Activated CD4-positive, alpha-beta T cell treated with anti-CD3 and anti-CD28 coated beads, Interleukin-2, Interleukin-4, amounts not matched to agents 100 ng/mL and 50 ng/mL, durations not matched to agents 16 hours and 8 hours (primary cell): ENCODE results near the gene TBL1X.
"Not testable (repeated sequence)": the region's sequence is repeated elsewhere in the genome, so short reads cannot be mapped to it uniquely, and the experiment has no call there.

Source experiments
- DNase-seq: peaks from one replicate; pipeline ENCODE4 v3.0.0-alpha.2; 2020; ENCODE audit warnings: low spot score

The TBL1X gene

DNA sequence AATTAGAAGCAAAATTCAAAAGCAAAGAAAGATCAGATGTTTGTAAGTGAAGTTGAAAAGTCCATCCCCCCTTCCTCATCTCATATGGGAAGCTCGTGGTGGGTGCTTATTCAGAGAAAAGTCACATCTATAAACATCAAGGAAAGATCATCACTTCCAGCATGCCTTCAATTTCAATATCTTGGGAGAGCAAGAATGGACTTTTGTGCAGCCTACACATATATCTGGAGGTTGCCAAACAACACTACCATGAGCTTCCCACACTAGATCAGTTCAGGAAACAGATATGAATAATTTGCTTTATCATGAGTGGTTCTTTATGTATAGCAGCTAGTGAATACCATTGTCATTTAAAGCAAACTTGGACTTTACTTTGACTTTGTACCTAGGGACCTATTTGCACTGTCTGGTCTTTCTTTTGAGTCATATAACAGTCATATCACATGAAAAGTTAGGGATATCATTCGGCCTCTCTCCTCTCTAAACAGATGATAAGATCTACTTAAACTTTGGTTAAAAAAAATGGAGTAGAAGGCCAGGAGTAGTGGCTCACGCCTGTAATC is 5.6 kb upstream of the TBL1X start:
- DNase-seq = no peak

- DNase-seq = no peak
These were observed 3.8 kb upstream of the TBL1X start for GRCh38 chrX:9461087-9461486.

DNA sequence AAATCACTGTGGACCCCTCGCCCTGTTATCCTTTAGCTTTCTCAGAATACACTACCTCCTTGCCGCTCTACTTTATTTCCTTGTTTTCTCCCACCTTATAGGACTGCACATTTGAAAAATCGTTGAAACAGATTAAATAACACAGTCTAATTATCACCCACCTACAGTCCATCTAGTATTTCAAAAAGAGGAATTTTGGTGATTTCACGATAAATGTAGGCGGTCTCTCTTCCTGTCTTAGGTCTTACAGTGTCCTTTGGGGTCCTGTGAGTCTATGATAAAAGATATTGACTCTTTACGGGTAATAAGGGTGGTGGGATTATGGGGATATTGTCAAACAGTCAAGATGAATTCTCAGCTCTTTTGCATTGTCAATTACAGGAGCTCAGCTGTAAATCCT is 2.4 kb upstream of the TBL1X start:
- DNase-seq = no peak

GRCh38 chrX:9465380-9466123 is 694 bp downstream of the TBL1X start:
- no peak for DNase-seq

- no peak for DNase-seq
These were observed 1.3 kb downstream of the TBL1X start for GRCh38 chrX:9466124-9466495.

DNA sequence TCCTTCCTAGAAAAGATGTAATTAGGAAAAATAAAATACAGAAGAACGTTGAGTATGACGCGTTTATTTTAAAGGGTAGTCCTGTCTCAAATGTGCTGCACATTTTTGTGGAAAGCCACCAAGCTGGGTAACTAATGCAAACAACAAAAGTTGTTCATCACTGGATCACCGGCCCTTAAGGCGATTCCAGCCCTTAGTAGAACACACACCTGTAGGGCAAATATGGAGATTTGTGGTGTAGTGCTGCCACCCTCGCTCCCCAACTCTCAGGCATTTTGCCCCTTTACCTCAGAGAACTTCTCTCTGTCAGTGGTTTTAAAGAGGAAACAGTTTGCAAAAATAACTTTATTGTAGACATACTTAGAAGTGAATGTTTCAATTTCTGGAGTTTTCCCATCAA is 1.9 kb downstream of the TBL1X start:
- no peak for DNase-seq

GRCh38 chrX:9467146-9467545 is 2.3 kb downstream of the TBL1X start:
- no peak for DNase-seq

DNA sequence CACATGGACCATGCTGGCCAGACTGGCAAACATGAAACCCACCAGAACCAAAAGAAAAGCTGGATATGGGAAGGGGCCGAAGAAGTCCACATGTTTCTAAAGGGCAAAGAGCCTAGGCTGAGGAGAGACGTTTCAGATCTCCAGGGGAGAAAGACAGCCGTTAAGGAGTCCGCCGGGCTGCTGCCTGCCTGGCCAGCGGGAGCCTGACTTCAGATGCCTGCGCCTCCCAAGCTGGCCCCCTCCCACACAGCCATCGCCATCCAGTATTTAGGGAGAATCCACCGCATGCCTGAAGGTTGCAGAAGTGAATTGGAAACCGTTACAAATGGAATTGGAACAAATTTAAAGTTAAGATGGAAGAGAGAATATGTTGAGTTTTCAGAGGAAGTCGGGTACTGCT is 2.9 kb downstream of the TBL1X start:
- DNase-seq = no peak

DNA sequence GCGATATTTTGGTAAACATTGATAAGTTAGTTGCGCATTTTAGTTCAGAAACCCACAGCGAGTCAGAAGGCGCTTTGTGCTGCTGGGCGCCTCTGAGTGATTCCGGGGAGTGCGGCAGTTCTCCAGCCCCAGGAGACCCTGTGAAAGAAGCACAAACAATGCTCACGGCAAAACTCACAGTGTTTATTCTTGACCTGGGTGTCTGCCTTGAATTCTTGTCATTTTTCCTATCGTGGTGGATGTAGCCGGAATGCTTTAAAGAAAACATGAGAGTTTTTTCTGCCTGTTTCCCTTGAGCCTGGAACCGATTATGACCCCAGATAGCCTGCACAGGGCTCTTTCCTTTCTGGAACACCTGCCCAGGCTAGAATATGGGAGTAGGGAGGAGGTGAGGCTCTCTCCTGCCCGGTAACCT is 6.7 kb downstream of the TBL1X start:
- DNase-seq = no peak

GRCh38 chrX:9473708-9474107 is 8.8 kb downstream of the TBL1X start:
- DNase-seq = no peak

DNA sequence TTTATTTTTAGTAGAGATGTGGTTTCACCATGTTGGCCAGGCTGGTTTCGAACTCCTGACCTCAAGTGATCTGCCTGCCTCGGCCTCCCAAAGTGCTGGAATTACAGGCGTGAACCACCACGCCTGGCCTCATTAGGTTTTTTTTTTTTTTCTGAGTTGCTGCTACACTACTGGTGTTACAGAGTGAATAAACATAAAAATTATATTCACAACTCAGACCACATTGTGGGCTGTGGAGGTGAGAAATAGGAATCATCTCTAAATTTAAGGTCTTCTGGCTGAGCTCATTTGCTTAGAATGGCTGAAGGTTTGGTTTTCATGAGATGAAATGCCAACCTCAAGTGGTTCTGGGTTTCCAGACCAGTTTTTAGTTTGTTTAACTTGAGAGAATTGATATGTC is 10.6 kb downstream of the TBL1X start:
- DNase-seq = not testable (repeated sequence)

DNA sequence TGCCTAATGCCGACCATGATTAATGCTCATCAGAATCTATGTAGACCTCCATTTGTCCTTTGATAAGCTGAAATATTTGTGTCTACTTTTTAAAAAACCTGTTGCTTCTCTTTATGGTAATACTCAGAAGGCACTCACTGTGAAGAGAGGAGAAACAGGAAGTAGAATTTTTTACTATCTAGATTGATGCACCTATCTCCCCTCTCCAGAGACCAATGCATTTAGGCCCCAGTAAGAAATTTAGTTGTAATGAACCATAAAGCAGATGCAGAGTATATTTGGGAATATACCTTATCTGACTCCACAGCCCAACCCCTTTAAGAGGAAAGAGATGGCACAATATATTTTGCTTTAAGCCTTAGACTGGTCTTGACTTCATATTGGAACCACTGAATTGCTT is 11.1 kb downstream of the TBL1X start:
- no peak for DNase-seq

DNA sequence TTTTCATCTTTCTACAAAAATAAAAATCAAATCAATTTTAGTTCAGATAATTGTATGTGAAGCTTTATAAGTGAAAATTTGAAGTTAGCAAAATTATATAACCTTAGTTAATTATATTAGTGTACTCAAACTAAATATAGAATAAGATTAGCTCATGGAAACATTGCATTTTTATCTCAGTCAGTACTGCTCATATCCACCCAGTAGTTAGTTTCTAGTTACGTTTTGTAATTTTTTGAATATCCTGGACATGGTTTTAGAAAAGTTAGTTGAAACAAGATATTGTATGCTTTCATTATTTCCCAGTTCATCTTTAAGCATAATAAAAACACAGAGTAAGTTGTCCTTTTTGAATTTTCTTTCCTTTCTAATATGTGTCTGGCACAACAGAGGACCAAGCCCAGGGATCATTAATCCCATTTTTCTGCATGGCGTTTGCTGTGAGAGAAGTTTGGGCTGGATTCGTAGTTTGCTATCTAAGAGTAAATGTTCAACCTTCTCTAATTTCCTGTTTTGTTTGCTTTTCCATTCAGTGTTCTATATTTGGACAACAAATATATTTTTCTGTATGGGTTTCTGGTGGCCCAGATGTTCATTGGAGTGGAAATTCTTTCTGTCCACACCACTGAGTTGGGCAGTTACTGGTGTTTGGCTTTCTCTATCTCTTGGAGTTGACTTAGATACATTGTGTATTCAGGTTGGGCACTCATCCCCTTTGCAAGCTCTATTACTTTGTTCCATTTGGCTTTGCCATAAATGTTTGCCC is 12.1 kb downstream of the TBL1X start:
- DNase-seq = no peak

GRCh38 chrX:9482408-9482807 is 17.6 kb downstream of the TBL1X start:
- no peak for DNase-seq

DNA sequence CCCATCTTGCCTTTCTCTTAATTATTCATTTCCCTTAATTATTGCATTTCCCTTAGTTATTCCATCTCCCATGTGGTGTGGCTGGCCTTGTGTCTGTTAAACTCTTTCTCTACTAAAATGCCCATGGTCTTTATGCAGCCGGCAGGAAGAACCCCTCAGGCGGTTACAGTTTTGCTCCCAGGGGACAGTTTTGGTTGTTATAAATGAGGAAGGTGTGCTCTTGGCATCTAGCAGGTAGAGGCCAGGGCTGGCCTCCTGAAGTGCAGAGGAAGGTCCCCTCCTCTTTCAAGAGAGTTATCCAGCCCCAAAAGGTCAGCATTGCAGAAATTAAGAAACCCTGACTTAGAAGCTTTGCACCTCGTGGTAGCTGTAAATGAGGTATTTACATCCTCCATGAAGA is 18.0 kb downstream of the TBL1X start:
- no peak for DNase-seq

GRCh38 chrX:9483376-9483775 is 18.5 kb downstream of the TBL1X start:
- DNase-seq = no peak

GRCh38 chrX:9486786-9487387 is 22.0 kb downstream of the TBL1X start:
- no peak for DNase-seq

DNA sequence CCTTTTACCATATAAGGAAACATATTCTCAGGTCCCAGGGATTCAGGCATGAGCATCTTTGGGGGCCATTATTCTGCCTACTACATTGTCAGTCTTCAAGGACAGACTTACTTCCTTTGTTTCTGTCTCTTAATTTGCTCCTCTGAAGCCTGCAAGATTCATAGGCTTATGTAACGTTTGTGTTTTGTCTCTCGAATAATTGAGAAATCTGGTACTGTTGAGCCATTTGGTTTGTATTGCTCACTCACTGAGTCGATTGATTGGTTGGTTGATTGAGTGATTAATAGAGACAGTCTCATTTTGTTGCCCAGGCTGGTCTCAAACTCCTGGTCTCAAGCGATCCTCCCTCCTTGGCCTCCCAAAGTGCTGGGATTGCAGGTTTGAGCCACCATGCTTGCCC is 23.7 kb downstream of the TBL1X start:
- DNase-seq = no peak

GRCh38 chrX:9489234-9489633 is 24.4 kb downstream of the TBL1X start:
- no peak for DNase-seq

- no peak for DNase-seq
These were observed 28.0 kb downstream of the TBL1X start for GRCh38 chrX:9492901-9493300.

GRCh38 chrX:9493936-9494335 is 29.1 kb downstream of the TBL1X start:
- no peak for DNase-seq

- no peak for DNase-seq
These were observed 29.9 kb downstream of the TBL1X start for GRCh38 chrX:9494771-9495170.

- no peak for DNase-seq
These were observed 30.6 kb downstream of the TBL1X start for GRCh38 chrX:9495496-9495895.
